ENCODE results near the gene CLDN5.

DNA sequence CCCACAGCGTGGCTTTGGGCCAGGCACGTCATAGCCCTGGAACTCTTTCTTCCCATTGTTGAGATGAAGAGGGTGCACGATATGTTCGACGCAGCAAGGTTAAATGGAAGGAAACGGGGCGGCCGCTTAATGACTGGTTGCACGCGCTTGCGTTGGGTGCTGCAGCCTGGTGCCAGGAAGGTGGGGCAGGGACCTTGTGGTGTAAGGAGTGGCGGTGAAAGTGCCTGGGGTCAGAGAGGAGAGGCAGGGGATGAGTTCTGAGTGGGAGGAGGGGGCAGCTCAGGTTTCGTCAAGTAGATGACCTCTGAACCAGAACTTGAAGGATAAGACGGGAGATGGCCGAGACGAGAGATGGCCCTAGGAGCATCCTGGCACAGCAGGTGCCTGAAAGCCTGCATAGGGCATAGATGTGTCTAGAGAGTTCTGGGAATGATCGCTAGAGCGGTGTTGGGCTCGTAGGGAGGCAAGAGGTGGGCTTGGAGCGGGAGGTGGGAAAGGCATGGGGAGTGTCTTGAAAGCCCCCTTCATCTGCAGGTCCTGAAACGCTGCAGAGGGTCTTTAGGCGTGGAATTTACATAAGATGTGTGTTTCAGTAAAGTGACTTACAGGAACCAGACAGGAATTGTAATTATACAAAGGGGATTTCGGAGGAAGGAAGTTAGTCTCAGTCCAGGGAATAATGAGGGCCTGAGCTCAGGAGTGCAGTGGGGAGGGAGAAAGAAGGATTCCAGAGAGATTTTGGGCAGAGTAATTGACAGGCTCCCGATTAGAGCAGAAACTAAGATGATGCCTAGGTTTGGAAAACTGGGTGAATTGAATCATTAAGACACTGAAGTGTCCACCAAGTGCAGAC is 43.2 kb upstream of the CLDN5 start:
- TF ChIP-seq, protein P1, sequence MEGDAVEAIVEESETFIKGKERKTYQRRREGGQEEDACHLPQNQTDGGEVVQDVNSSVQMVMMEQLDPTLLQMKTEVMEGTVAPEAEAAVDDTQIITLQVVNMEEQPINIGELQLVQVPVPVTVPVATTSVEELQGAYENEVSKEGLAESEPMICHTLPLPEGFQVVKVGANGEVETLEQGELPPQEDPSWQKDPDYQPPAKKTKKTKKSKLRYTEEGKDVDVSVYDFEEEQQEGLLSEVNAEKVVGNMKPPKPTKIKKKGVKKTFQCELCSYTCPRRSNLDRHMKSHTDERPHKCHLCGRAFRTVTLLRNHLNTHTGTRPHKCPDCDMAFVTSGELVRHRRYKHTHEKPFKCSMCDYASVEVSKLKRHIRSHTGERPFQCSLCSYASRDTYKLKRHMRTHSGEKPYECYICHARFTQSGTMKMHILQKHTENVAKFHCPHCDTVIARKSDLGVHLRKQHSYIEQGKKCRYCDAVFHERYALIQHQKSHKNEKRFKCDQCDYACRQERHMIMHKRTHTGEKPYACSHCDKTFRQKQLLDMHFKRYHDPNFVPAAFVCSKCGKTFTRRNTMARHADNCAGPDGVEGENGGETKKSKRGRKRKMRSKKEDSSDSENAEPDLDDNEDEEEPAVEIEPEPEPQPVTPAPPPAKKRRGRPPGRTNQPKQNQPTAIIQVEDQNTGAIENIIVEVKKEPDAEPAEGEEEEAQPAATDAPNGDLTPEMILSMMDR (conservative IDR thresholded peaks at IDR 0.05; ENCODE audit: low read depth, low read length) = no peak
- no peak for TF ChIP-seq EZH2phosphoT487 (IDR thresholded peaks at IDR 0.05; ENCODE audit: borderline replicate concordance, low read length)
- no peak for TF ChIP-seq EZH2 (IDR thresholded peaks at IDR 0.05; ENCODE audit: low read length, unreplicated experiment)

All from PC-3 (cell line).